Left cardiac atrium (tissue), 4 donors: ENCODE results near the gene BPI. TPM values are rescaled to one million over a fixed set of nuclear protein-coding genes. Genes with fewer than 3 reads are reported as not detected.
"Not testable (repeated sequence)": the region's sequence is repeated elsewhere in the genome, so short reads cannot be mapped to it uniquely, and the experiment has no call there.

ENCODE experiments used
- ATAC-seq, 2 donors: fragments of 200-7000 bp; cut with Tn5 transposase; one replicate each; pipeline ENCODE4 v1.9.1; 2020; ENCODE audit warnings: mild to moderate bottlenecking in 2 of 2, moderate library complexity in 2 of 2
- DNase-seq: peaks from one replicate; pipeline ENCODE4 v3.0.0-alpha.2; 2020
- intact Hi-C, 2 donors: fragments of 100-400 bp; cut with DNase I; formaldehyde crosslinking; loops; one replicate each; pipeline versions ENCODE4 v1.14.1 to v1.15.1; 2022 to 2023
- total RNA-seq, 2 donors: library from RNA; stranded (reverse); fragmentation: NEBNext Ultra II Directional; extraction: Animal tissue kit (Norgen Biotek cat#: 25700); gene quantifications; one replicate each; pipeline ENCODE4 v1.2.1, GENCODE V29; 2021
- donor health status: DM: no; HTN: yes; CAD: no.
- donor health status: DM: no; HTN: yes; CAD: no; lungs with severe emphysema.
- donor health status: DM: yes; HTN: yes; CAD: no.
- donor health status: Dilated cardiomyopathy.

Gene BPI
- total RNA-seq, 2 donors from 2014 or later, result not detected

DNA sequence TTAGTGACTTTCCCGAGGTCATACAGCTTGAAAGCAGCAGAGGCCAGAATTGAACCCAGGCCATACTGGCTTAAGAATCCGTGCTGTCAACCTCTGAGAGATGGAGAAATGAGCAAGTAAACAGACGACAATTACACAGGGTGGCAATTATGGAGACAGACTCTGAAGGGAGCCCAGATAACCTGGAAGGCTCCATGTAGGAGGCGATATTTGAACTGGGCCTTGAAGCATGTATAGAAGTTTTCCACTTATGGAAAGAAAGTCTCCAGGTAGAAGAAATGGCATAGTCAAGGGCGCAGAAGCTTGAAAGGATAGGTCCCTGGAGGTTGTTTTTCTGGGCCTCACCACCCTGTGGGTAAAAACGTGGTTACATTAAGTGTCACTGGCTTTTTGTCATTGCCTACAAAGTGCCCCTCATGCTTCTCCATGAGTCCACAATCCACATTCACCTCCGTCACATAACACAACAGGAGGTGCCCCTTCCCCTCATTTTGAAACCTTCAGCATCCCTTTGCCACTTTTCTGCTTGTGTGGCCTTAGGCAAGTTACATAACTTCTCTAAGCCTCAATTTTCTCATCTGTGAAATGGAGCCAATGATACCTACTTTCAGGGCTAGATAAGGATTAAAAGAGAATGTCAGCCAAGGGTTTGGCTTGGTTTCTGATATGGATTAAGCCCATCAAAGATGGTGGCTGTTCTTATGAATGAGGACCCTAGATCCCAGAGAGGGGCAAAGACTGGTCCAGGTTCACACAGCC lies 5.9 kb upstream of the BPI start:
- no peak for DNase-seq
- no peak for ATAC-seq
- intact Hi-C loops, result no loop called here

DNA sequence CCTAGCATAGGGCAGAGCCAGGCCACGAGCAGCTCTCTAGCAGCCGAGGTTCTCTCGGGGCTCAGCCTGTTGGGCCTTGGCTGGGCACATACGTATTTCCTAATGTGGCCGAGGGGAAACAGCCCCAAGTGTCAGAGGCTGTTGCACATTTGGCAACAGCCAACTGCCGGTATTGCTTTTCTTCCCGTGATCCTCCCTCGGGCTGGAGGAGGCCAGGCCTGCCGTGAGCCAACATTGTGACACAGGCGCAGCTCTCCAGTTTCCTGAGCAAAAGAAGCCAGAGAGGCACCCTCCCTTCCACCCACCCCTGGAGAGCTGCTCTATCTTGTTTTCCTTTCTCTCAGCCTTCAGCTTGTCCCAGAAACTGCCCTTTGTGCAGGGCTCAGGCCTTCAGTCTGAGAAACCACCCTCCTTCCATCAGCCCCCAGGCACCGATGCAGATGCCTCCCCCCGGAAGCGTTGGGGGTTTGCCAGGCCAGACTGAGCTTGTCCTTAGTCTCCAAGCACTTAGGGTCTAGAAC lies 5.1 kb upstream of the BPI start:
- peak; percentile 94 to 96 for ATAC-seq
- intact Hi-C loops, result no loop called here
- peak; percentile 88 for DNase-seq

DNA sequence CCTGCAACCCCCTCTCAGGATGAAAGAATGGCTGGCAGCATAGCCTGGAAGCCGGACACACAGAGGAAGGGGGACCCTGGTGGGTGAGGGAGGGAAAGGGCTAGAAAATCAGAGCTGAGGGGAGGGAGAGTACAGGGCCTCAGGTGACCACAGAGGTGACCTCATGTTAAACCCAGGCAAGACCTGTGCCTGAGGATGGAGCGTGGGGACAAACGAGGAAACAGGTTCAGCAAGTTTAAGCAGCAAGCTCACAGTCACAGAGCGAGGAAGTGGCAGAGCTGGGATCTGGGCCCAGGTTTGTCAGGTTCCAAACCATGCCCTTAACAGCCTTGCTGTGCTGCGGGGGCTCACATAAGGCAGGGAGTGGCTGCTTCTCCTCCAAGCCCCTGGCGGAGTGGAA lies 4.0 kb upstream of the BPI start:
- no peak for DNase-seq
- no peak for ATAC-seq
- intact Hi-C loops, result no loop called here

DNA sequence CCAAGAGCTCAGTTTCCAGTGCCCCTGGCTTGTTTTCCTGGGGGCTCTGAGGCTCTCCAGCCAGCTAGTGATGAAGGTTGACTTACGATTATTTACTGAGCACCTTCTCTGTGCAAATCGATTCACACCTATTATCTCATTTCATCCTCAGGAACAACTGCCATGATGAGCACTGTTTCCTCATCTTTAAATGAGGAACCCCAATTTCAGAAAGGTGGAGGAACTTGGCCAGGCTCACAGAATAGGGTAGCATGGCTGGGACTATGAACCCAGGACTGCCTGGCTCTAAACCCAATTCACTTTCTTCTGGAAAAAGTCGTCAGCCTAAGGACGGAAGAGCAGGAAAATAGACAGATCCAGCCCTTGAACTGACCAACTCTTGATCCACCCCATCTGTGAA lies 3.5 kb upstream of the BPI start:
- ATAC-seq (no peak), DNase-seq (no peak)
- intact Hi-C loops, result no loop called here

DNA sequence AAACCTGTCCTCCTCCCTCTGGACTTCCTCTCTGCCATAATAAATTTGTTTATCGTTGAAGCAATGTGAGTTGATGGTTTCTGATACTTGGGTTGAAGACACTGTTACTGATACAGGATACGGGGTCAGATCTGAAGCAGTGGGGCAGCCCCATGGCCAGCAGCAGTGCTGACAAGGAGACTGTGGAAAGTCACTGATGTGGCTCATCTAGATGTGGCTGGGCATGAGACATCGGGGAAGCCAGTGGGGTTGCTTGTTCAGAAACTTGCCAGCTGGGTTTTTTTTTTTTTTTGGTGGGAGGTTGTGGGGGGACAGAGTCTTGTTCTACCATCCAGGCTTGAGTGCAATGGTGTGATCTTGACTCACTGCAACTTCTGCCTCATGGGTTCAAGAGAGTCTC lies 2.6 kb upstream of the BPI start:
- DNase-seq, result no peak
- intact Hi-C loops, result no loop called here
- no peak for ATAC-seq

DNA sequence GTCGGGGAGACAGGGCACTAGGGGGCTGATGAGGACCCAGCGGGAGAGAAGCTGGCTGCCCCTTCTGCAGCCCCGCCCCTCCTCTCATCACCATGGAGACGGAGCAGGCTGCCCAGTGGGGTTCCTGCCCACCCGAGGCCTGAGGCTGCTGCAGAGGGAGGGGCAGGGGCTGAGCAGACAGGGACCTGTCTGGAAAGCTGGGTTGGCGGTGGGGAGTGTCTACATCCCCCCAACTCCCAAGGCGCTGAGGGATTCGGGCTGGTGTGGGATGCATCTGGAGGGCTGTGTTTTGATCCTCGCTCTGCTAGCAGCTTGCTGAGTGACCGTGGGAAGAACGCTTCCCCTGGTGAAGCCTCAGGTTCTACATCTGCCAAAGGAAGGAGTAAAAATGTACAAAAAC lies 1.2 kb upstream of the BPI start:
- ATAC-seq, result no peak
- intact Hi-C loops, result no loop called here

DNA sequence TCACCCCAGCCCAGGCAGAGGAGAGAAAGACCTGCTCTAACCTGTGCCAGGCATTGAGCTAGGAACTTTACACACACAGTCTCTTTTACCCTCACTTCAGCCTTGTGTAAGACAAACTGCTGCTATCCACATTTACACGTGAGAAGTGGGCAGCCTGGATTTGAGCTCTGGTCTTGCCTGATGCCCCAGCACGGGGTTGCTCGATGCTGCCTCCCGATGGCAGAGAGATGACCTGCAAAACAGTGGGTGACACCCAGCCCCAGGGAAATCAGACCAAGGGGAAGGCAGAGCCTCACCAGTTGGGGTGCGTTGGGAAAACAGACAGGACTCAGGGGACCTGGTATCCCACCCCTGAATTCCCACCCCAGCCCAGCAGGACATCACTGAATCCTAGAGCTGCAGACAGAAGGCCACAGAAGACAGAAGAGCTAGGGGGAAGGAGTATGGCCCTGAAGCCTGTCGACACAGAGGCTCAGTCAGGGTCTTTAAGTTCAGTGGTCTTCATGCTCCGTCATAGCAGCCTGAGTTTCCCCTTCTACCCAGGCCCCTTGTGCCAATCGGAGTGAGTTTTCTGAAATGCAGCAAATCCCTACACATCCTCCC lies 990 bp downstream of the BPI start:
- ATAC-seq (peak; percentile 19 to 22), DNase-seq (peak; percentile 40)
- intact Hi-C loops, result no loop called here

More for the DNA sequence above, 1.2 kb upstream of the BPI start:
- no peak for DNase-seq

DNA sequence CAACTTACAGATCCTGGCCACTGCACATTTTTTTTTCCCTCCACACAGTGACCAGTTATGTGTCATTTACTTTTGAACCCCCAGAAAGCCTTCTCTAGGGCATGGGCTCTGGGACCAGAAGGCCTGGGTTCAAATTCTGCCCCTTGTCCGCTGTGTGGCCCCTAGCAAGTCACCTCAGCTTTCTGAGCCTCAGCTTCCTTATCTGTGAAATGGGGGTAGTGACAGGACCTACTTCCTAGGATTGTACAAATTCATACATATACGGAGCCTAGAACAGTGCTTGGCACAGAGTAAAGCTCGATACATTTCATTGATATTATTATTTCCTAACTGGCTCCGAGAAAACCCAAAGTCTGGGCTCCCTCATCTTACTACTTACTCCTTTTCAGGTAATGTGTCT lies 1.6 kb downstream of the BPI start:
- intact Hi-C loops, result no loop called here
- no peak for ATAC-seq
- DNase-seq, result no peak

DNA sequence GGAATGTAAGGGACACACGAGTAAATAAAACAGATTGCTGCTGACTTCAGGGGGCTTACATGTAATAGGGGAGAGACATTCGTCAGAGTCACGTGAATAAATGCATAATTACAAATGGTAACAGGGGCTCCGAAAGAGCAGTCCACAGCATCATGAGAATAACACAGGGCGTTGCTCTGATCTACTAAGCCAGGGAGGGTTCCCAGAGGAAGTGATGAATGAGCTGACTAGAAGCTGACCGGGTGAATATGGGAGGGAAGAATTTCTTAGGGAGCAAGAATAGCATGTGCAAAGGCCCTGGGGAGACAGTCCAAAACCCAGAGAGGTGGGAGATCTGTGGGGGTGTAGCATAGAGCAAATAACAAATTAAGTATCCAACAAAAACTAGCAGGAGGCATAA lies 2.4 kb downstream of the BPI start:
- intact Hi-C loops, result no loop called here
- ATAC-seq (no peak), DNase-seq (no peak)

DNA sequence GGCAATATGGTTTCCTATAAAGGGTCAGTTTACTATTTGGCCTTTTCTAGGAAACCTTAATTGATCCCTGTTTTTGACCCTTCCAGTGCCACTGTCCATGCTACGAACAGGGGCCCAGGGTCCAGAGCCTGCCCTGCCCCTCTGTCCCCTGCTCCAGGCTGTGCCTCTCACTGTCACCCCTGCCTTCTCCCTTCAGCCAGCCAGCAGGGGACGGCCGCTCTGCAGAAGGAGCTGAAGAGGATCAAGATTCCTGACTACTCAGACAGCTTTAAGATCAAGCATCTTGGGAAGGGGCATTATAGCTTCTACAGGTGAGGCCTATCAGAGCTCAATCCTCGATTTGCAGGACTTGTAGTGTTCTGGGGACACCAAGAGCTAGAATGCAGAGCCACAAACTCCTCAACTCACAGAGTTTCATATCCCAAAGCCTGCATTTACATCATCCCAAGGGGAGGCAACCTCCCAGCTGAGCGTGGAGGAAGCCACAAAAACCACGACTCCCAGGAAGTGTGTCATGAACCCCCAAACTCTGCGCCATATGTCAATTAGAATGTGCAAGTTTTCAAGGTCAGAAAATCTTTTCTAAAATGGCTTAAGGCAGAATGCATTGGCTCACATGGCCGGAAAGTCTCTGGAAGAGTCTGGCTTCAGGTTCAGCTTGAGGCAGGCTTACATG lies 3.6 kb downstream of the BPI start:
- intact Hi-C loops, result no loop called here

DNA sequence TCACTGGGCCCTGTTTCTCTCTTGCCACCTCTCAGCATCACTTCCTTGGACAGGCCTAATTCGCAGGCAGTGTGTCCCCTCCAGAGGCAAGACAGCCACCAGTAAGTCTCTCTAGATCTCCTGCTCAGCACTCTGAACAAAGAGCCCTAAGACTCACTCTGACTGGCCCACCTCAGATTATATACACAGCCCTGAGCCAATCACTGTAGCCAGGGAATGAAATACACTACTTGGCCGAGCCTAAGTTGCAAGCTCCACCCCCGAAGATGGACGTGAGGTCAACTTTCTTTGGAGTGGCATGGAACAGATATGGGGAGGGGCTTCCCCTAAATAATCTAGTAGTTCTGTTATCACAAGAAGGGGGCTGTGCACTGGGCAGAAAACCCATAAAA lies 4.1 kb downstream of the BPI start:
- ATAC-seq (no peak), DNase-seq (no peak)
- intact Hi-C loops, result no loop called here

More for the DNA sequence above, 3.6 kb downstream of the BPI start:
- DNase-seq, result no peak
- ATAC-seq, result no peak

DNA sequence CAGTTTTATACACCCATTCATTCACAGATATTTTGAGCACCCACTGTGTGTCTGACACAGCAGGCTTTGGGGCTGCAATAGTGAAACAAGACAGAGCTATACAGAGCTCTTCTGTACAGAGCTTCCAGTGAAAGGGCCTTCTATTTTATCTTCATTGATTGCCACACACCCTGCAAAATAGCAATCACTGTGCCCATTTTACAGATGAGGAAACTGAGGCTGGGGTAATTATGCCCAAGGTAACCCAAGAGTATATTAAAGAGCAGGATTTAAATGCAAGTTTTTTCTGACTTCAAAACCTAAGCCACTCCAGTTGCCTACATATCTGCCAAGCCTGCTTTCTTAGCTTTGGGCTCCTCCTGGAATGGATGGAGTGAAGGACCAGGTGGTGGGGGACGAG lies 4.5 kb downstream of the BPI start:
- DNase-seq, result no peak
- intact Hi-C loops, result no loop called here
- no peak for ATAC-seq

DNA sequence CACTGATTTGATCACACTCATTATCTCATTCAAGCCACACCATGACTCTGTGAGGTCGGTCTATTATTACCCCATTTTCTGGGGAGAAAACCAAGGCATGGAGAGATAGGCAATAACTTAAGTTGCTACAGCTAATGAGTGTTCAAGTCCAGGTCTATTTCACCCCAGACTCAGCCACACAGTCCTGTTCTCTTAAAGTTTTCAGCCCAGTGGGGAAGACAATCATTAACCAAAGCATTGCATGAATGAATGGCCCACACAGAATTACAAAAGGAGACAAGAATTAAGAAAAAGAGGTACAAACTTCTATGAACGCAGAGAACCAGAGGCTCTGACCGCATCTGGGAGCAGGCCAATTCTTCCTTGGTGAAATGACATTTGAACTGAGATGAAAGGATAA lies 7.1 kb downstream of the BPI start:
- no peak for DNase-seq

DNA sequence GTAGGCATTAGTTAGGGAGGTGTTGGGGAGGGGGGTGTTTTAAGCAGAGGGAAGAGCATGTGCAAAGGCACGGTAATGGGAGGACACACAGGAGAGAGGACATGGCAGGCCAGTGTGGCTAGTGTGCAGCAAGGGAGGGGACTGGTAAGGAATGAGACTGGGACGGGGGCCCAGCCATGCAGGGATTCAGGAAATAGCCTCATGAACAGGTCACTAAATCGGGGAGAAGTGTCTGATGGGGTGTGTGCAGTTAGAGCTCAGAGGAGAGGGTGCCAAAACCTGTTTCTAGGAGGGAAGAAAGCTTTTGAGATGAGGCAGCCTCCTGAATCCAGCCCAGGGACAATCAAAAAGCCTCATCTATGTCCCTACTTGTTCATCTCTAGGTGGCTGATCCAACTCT lies 7.5 kb downstream of the BPI start:
- no peak for ATAC-seq
- intact Hi-C loops, result no loop called here

More for the DNA sequence above, 7.1 kb downstream of the BPI start:
- intact Hi-C loops, result no loop called here
- no peak for ATAC-seq

DNA sequence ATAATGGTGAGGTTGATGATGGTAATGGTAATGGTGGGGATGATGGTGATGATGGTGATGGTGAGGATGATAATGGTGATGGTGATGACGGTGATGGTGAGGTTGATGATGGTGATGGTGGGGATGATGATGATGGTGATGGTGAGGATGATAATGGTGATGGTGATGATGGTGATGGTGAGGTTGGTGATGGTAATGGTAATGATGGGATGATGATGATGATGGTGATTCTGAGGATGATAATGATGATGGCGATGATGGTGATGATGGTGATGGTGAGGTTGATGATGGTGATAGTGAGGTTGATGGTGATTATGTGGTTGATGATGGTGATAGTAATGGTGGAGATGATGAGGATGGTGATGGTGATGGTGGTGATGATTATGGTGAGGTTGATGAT lies 9.7 kb downstream of the BPI start:
- DNase-seq, result no peak
- no peak for ATAC-seq
- intact Hi-C loops, result no loop called here

More for the DNA sequence above, 7.5 kb downstream of the BPI start:
- DNase-seq, result no peak

DNA sequence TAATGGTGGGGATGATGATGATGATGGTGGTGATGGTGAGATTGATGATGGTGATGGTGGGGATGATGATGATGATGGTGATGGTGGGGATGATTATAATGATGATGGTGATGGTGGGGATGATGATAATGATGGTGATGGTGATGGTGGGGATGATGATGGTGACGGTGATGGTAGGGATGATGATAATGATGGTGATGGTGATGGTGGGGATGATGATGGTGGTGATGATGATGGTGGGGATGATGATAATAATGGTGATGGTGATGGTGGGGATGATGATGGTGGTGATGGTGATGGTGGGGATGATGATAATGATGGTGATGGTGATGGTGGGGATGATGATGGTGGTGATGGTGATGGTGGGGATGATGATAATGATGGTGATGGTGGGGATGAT lies 10.4 kb downstream of the BPI start:
- DNase-seq, intact Hi-C loops, ATAC-seq: not testable (repeated sequence)

DNA sequence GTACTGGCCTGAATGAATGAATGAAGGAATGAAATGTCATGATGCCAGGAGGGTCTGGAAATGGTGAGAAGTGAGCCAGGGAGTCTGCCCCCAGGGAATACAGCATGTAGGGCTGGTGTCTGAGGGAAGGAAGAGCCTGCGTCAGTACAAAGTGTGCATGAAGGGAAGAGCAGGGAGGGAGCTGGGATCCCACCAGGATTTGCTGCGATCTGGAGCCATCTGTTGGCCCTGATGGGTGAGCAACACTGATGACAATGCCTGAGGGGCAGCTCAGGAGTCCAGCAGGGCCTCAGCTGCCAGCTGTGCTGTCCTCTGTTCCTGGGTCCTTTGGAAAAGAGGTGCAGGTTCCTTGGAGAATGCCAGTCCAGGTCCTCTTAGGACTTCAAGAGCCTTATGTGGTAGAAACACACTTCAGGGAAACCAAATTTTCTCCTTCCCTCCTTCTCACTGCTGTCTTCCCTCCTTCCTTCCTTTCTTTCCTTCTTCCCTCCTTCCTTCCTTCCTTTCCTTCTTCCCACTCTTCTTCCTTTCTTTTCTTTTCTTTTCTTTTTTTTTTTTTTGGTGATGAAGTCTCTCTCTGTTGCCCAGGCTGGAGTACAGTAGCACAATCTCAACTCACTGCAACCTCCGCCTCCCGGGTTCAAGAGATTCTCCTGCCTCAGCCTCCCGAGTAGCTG lies 11.5 kb downstream of the BPI start:
- peak in 1 of 2 donors; percentile 27 for ATAC-seq
- DNase-seq, result no peak
- intact Hi-C loops, result no loop called here

DNA sequence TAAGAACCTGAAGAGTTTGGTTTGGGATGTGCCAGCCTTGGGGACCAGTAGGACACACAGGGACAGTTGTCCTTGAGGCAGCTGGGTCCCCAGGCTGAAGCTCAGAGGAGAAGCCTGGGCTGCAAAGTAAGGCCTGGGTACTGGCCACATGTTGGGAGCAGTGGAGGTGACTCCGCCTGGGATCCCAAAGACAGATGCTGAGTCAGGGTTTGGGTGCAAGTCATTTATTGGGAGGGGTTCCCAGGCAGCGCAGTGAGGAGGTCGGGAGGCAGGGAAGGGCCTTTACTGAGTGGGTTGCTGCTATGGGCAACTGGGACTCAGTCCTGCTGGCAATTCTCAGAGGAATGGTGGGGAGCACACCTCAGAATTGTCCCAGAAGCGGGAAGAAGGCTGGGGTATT lies 12.4 kb downstream of the BPI start:
- intact Hi-C loops, result no loop called here
- DNase-seq (no peak), ATAC-seq (no peak)

DNA sequence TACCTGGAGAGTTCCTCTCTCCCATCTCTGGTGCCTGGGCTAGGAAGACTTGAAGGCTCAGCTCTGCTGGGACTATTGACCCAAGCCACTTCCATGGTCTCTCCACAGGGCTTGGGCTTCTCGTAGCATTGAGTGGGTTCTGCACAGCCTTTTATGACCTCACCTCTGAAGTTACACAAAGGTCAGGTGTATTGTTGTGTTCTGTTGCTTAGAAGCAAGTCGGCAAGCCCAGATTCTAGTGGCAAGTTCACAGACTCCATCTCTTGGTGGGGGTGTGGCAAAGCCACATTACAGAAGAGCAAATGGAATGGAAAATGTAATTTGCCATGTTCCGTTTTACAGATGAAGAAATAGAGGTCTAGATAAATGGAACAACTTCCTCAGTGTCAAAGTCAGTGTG lies 13.5 kb downstream of the BPI start:
- ATAC-seq, result no peak
- intact Hi-C loops, result no loop called here

DNA sequence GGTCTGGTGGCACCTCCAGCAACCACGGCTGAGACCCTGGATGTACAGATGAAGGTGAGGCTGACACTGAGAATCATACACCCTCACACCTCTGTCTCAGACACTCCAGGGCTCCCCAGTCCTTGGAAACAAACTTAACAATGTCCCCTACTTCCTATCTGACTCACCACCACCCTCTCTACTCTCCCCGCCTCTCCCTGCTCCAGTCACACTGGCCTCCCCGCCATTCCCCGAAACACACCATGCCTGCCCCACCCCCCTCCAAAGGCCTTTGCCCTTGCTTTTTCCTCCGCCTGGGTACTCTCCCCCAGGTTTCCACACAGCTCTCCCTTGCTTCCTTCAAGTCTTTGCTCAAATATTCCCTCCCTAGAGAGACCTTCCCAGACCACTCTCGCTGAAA lies 16.3 kb downstream of the BPI start:
- ATAC-seq, result no peak
- intact Hi-C loops, result loop anchor here (5.0 to 10.0 kb wide), 4 partner anchors 83 to 755 kb away; no protein-coding TSS in a partner anchor

More for the DNA sequence above, 13.5 kb downstream of the BPI start:
- no peak for DNase-seq

More for the DNA sequence above, 16.3 kb downstream of the BPI start:
- no peak for DNase-seq
